Panc1 (cell line): ENCODE results near the gene ALPP.

Experiments used
- POLR2AphosphoS5 ChIP-seq: IDR thresholded peaks from 2 replicates; pipeline ENCODE4 v1.6.1; 2012; ENCODE audit warnings: mild to moderate bottlenecking, low read depth, low read length, moderate library complexity
- REST ChIP-seq, 2 experiments: IDR thresholded peaks; 2 replicates each; pipeline ENCODE4 v1.6.1; 2011 to 2012; ENCODE audit warnings: low read depth in 2 of 2, control low read depth in 1 of 2, low read length in 1 of 2, mild to moderate bottlenecking in 1 of 2, moderate library complexity in 1 of 2; ENCODE audit not compliant: insufficient read depth in 1 of 2
- SIN3A ChIP-seq: IDR thresholded peaks from 2 replicates; pipeline ENCODE4 v1.6.1; 2012; ENCODE audit warnings: low read depth, mild to moderate bottlenecking, low read length, moderate library complexity, borderline replicate concordance; ENCODE audit not compliant: insufficient read depth
- TCF7L2 ChIP-seq: IDR thresholded peaks from 2 replicates; pipeline ENCODE4 v1.6.1; 2011; ENCODE audit warnings: mild to moderate bottlenecking, low read depth, low read length, inconsistent platforms
- TF ChIP-seq, protein P1 (sequence below): fragments of 450-650 bp; IDR thresholded peaks from 2 replicates; pipeline ENCODE4 v1.5.1; 2017; ENCODE audit warnings: mild to moderate bottlenecking

DNA sequence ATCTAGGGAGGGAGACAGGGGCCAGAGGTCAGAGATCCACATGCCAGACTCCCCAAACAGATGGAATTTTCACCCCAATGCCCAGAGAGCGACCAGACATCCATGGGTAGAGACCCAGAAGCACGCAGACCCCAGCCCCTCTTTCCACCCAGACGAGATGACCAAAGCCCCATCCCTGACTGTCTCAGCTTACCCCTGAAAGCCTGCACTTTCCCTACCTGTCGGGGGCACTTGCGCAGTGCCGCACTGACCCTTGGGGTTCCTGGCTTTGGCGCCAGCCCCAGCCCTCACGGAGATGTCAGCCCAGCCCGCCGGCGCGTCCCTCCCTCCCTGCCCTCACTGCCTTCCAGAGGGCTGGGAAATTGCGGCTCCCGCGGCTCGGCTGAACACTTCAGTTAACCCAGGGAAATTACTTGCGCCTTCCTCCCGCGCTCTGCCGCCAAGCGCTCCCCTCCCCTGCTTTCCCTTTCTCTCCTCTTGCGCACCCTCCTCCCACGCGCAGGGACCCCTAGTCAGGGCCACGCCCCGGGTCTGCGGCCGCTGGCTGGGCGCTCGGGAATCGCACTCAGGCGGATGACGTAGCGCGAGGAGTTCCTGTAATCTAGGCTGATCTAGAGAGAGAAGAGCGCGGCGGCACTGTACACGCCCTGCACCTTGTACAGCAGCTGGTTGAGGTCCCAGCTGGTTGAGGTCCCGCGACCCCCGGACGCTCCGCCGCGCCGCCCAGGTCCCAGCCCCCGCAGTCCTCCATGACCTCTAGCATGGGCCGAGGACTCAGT lies 40.1 kb downstream of the ALPP start:
- no peak for TF ChIP-seq POLR2AphosphoS5
- no peak for TF ChIP-seq REST (IDR thresholded peaks at IDR 0.05; ENCODE audit: insufficient read depth in 1 of 2, low read depth in 2 of 2, low read length in 1 of 2)
- TF ChIP-seq, protein P1, sequence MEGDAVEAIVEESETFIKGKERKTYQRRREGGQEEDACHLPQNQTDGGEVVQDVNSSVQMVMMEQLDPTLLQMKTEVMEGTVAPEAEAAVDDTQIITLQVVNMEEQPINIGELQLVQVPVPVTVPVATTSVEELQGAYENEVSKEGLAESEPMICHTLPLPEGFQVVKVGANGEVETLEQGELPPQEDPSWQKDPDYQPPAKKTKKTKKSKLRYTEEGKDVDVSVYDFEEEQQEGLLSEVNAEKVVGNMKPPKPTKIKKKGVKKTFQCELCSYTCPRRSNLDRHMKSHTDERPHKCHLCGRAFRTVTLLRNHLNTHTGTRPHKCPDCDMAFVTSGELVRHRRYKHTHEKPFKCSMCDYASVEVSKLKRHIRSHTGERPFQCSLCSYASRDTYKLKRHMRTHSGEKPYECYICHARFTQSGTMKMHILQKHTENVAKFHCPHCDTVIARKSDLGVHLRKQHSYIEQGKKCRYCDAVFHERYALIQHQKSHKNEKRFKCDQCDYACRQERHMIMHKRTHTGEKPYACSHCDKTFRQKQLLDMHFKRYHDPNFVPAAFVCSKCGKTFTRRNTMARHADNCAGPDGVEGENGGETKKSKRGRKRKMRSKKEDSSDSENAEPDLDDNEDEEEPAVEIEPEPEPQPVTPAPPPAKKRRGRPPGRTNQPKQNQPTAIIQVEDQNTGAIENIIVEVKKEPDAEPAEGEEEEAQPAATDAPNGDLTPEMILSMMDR: no peak
- no peak for TF ChIP-seq TCF7L2
- TF ChIP-seq SIN3A: no peak
